PC-3 (cell line): ENCODE measurements around the gene MLANA. TPM values are rescaled to one million over a fixed set of nuclear protein-coding genes. Genes with fewer than 3 reads are reported as not detected.

ENCODE experiments used
- ATAC-seq: fragments of 200-7000 bp; cut with Tn5 transposase; 2 replicates; pipeline ENCODE4 v1.9.1; 2020; ENCODE audit warnings: mild to moderate bottlenecking, moderate library complexity
- BruUV-seq: library from RNA; stranded (reverse); fragments of 400-500 nt; replicated peaks from 2 replicates; lab custom pipeline; 2021; lab: Mats Ljungman, UMichigan
- CTCF ChIA-PET: fragments of 300-600 bp; sonication (Branson Sonifier 250); formaldehyde crosslinking; loops from one replicate; lab custom pipeline; 2022; ENCODE audit warnings: antibody characterized with exemption; lab: Charles Lee
- POLR2A ChIA-PET: fragments of 300-600 bp; sonication (Branson Sonifier 250); formaldehyde crosslinking; loops from one replicate; lab custom pipeline; 2022; ENCODE audit warnings: antibody characterized with exemption; ENCODE audit not compliant: unreplicated experiment; lab: Charles Lee
- DNase-seq: peaks from one replicate; pipeline ENCODE4 v3.0.0-alpha.2; 2015
- H2AFZ ChIP-seq: fragments of 300-600 bp; sonication (generic); 2 replicates; pipeline ENCODE4 v1.6.0; 2016; ENCODE audit warnings: antibody characterized with exemption, low read length
- H3F3A ChIP-seq: fragments of 300-600 bp; sonication (generic); one replicate; pipeline ENCODE4 v1.6.0; 2017; ENCODE audit warnings: antibody characterized with exemption, low read length, control low read depth, mild to moderate bottlenecking; ENCODE audit not compliant: unreplicated experiment
- H3K27ac ChIP-seq: fragments of 300-600 bp; sonication (generic); 2 replicates; pipeline ENCODE4 v1.5.1; 2016; ENCODE audit warnings: mild to moderate bottlenecking, low read length
- H3K27me3 ChIP-seq: fragments of 300-600 bp; sonication (generic); 2 replicates; pipeline ENCODE4 v1.6.1; 2016; ENCODE audit warnings: low read length, mixed read lengths
- H3K36me3 ChIP-seq: fragments of 300-600 bp; sonication (generic); 2 replicates; pipeline ENCODE4 v1.6.1; 2016; ENCODE audit warnings: low read depth, mixed run types, low read length, mixed read lengths
- H3K4me1 ChIP-seq: fragments of 300-600 bp; sonication (generic); 2 replicates; pipeline ENCODE4 v1.5.1; 2016; ENCODE audit warnings: low read length; ENCODE audit not compliant: insufficient read depth
- H3K4me2 ChIP-seq: fragments of 300-600 bp; sonication (generic); 2 replicates; pipeline ENCODE4 v1.6.0; 2016; ENCODE audit warnings: low read length
- H3K4me3 ChIP-seq: fragments of 300-600 bp; sonication (generic); 2 replicates; pipeline ENCODE4 v1.5.1; 2016; ENCODE audit warnings: mild to moderate bottlenecking, low read length, mixed read lengths
- H3K79me2 ChIP-seq: fragments of 300-600 bp; sonication (generic); 2 replicates; pipeline ENCODE4 v1.6.1; 2017; ENCODE audit warnings: low read length, mixed read lengths
- H3K9ac ChIP-seq: fragments of 300-600 bp; sonication (generic); 2 replicates; pipeline ENCODE4 v1.6.0; 2016; ENCODE audit warnings: mild to moderate bottlenecking, low read length
- H3K9me2 ChIP-seq: fragments of 300-600 bp; sonication (generic); replicated peaks from 2 replicates; pipeline ENCODE4 v1.6.1; 2016; ENCODE audit warnings: mixed run types, low read length, mixed read lengths
- H3K9me3 ChIP-seq: fragments of 300-600 bp; sonication (generic); 2 replicates; pipeline ENCODE4 v1.6.1; 2016; ENCODE audit warnings: low read length, mixed read lengths
- H4K20me1 ChIP-seq: fragments of 300-600 bp; sonication (generic); 2 replicates; pipeline ENCODE4 v1.6.1; 2016; ENCODE audit warnings: low read length, mixed read lengths
- CTCF ChIP-seq: fragments of 300-600 bp; sonication (generic); conservative IDR thresholded peaks from 2 replicates; pipeline ENCODE4 v1.5.1; 2017; ENCODE audit warnings: antibody characterized with exemption, low read depth, mild to moderate bottlenecking, low read length
- EZH2 ChIP-seq: fragments of 300-600 bp; sonication (generic); IDR thresholded peaks from one replicate; pipeline ENCODE4 v1.6.1; 2017; ENCODE audit warnings: antibody characterized with exemption, mild to moderate bottlenecking, low read length; ENCODE audit not compliant: unreplicated experiment
- EZH2phosphoT487 ChIP-seq: fragments of 300-600 bp; sonication (generic); IDR thresholded peaks from 2 replicates; pipeline ENCODE4 v1.6.1; 2018; ENCODE audit warnings: mild to moderate bottlenecking, antibody characterized with exemption, low read length, borderline replicate concordance
- intact Hi-C: fragments of 100-400 bp; cut with micrococcal nuclease; formaldehyde crosslinking; loops from 2 replicates; pipeline ENCODE4 v1.9.0; 2023
- total RNA-seq: library from RNA; depleted of rRNA; stranded (reverse); fragments of >200 nt; gene quantifications from 2 replicates; pipeline ENCODE4 v1.2.3, GENCODE V29; 2014

MLANA gene
- total RNA-seq, 1 experiment from 2014 or later, result not detected

- no peak overlapping the region for H3K4me3 ChIP-seq
- H4K20me1 ChIP-seq, result no peaks in the 10 kb centered on the region
- H2AFZ ChIP-seq, result no peak overlapping the region
- TF ChIP-seq EZH2, result no peak
- TF ChIP-seq CTCF, result no peak
- no peak for TF ChIP-seq EZH2phosphoT487
- H3K4me2 ChIP-seq, result no peak overlapping the region
- no peak for ATAC-seq
- CTCF ChIA-PET, result no interaction called here
- H3K27me3 ChIP-seq, result no peaks in the 10 kb centered on the region
- peaks cover 2% of the 10 kb centered on the region for H3K4me1 ChIP-seq
- no peaks in the 10 kb centered on the region for H3K36me3 ChIP-seq
- H3K9me3 ChIP-seq, result no peaks in the 10 kb centered on the region
- DNase-seq, result no peak
- H3K79me2 ChIP-seq, result no peaks in the 10 kb centered on the region
- POLR2A ChIA-PET, result no interaction called here
- BruUV-seq, result no TSS peak
- no peaks in the 10 kb centered on the region for H3F3A ChIP-seq
- no peak overlapping the region for H3K27ac ChIP-seq
- no peaks in the 10 kb centered on the region for H3K9me2 ChIP-seq
- no peak overlapping the region for H3K9ac ChIP-seq
- intact Hi-C loops, result no loop called here
These were observed 24.7 kb downstream of the MLANA start for GRCh38 chr9:5915438-5915837.

GRCh38 chr9:5917273-5917672, 26.6 kb downstream of the MLANA start:
- no peaks in the 10 kb centered on the region for H3K27me3 ChIP-seq
- no peaks in the 10 kb centered on the region for H3K9me2 ChIP-seq
- H3K4me2 ChIP-seq, result no peak overlapping the region
- H3K36me3 ChIP-seq, result 0 out of 2 replicates have a peak, but pooled peaks cover 3% of the 10 kb centered on the region
- H3K79me2 ChIP-seq, result no peaks in the 10 kb centered on the region
- BruUV-seq, result no TSS peak
- H3K9me3 ChIP-seq, result no peaks in the 10 kb centered on the region
- H3K4me1 ChIP-seq, result no peaks in the 10 kb centered on the region
- ChIA-PET CTCF (no interaction called here), POLR2A (no interaction called here)
- no peak for ATAC-seq
- no peak for DNase-seq
- H3K27ac ChIP-seq, result no peak overlapping the region
- no peaks in the 10 kb centered on the region for H3F3A ChIP-seq
- H2AFZ ChIP-seq, result no peak overlapping the region
- H3K9ac ChIP-seq, result no peak overlapping the region
- TF ChIP-seq EZH2phosphoT487, result no peak
- no peak for TF ChIP-seq CTCF
- TF ChIP-seq EZH2, result no peak
- no peak overlapping the region for H3K4me3 ChIP-seq
- intact Hi-C loops, result no loop called here
- H4K20me1 ChIP-seq, result no peaks in the 10 kb centered on the region

GRCh38 chr9:5917888-5918287, 27.2 kb downstream of the MLANA start:
- ATAC-seq, result no peak
- ChIA-PET CTCF (no interaction called here), POLR2A (no interaction called here)
- Histone ChIP-seq H3K27ac (no peak overlapping the region), H3K9ac (no peak overlapping the region), H2AFZ (no peak overlapping the region), H3K27me3 (no peaks in the 10 kb centered on the region), H3K79me2 (no peaks in the 10 kb centered on the region), H3K4me2 (no peak overlapping the region), H3K36me3 (0 out of 2 replicates have a peak, but pooled peaks cover 3% of the 10 kb centered on the region), H3F3A (no peaks in the 10 kb centered on the region), H3K4me3 (no peak overlapping the region), H4K20me1 (no peaks in the 10 kb centered on the region), H3K9me3 (no peaks in the 10 kb centered on the region), H3K9me2 (no peaks in the 10 kb centered on the region), H3K4me1 (no peaks in the 10 kb centered on the region)
- no TSS peak for BruUV-seq
- DNase-seq, result no peak
- TF ChIP-seq CTCF (no peak), EZH2 (no peak), EZH2phosphoT487 (no peak)
- intact Hi-C loops, result no loop called here
